ENCODE measurements around the gene RAET1G.
"Not testable (repeated sequence)": the region's sequence is repeated elsewhere in the genome, so short reads cannot be mapped to it uniquely, and the experiment has no call there.

- TF ChIP-seq, protein P1, sequence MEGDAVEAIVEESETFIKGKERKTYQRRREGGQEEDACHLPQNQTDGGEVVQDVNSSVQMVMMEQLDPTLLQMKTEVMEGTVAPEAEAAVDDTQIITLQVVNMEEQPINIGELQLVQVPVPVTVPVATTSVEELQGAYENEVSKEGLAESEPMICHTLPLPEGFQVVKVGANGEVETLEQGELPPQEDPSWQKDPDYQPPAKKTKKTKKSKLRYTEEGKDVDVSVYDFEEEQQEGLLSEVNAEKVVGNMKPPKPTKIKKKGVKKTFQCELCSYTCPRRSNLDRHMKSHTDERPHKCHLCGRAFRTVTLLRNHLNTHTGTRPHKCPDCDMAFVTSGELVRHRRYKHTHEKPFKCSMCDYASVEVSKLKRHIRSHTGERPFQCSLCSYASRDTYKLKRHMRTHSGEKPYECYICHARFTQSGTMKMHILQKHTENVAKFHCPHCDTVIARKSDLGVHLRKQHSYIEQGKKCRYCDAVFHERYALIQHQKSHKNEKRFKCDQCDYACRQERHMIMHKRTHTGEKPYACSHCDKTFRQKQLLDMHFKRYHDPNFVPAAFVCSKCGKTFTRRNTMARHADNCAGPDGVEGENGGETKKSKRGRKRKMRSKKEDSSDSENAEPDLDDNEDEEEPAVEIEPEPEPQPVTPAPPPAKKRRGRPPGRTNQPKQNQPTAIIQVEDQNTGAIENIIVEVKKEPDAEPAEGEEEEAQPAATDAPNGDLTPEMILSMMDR (IDR thresholded peaks at IDR 0.05), result not testable (repeated sequence)
- TF ChIP-seq SMC3 (IDR thresholded peaks at IDR 0.05; ENCODE audit: low read depth, low read length); TAF1 (IDR thresholded peaks at IDR 0.05; ENCODE audit: borderline replicate concordance, low read depth, low read length); RFX5 (IDR thresholded peaks at IDR 0.05; ENCODE audit: low read length); TEAD4 (IDR thresholded peaks at IDR 0.05; ENCODE audit: borderline replicate concordance, insufficient read depth); MXI1 (IDR thresholded peaks at IDR 0.05; ENCODE audit: low read depth, low read length); TCF12 (IDR thresholded peaks at IDR 0.05); POLR2AphosphoS5 (IDR thresholded peaks at IDR 0.05; ENCODE audit: low read depth, low read length); RAD21 (IDR thresholded peaks at IDR 0.05; ENCODE audit: low read length); EZH2phosphoT487 (IDR thresholded peaks at IDR 0.05; ENCODE audit: borderline replicate concordance, low read depth); RXRA (IDR thresholded peaks at IDR 0.05; ENCODE audit: borderline replicate concordance, low read depth): not testable (repeated sequence)
- TF ChIP-seq, protein P2, sequence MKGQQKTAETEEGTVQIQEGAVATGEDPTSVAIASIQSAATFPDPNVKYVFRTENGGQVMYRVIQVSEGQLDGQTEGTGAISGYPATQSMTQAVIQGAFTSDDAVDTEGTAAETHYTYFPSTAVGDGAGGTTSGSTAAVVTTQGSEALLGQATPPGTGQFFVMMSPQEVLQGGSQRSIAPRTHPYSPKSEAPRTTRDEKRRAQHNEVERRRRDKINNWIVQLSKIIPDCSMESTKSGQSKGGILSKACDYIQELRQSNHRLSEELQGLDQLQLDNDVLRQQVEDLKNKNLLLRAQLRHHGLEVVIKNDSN (IDR thresholded peaks at IDR 0.05; ENCODE audit: borderline replicate concordance, low read depth), result not testable (repeated sequence)
- TF ChIP-seq, protein P3, sequence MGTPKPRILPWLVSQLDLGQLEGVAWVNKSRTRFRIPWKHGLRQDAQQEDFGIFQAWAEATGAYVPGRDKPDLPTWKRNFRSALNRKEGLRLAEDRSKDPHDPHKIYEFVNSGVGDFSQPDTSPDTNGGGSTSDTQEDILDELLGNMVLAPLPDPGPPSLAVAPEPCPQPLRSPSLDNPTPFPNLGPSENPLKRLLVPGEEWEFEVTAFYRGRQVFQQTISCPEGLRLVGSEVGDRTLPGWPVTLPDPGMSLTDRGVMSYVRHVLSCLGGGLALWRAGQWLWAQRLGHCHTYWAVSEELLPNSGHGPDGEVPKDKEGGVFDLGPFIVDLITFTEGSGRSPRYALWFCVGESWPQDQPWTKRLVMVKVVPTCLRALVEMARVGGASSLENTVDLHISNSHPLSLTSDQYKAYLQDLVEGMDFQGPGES (IDR thresholded peaks at IDR 0.05; ENCODE audit: low read depth, low read length), result not testable (repeated sequence)
Measured at GRCh38 chr6:149912680-149913079, 10.2 kb downstream of the RAET1G start.

Measured in SK-N-SH (cell line).